GM21619 (cell line): ENCODE measurements around the gene ERMAP.
"Not testable (repeated sequence)": the region's sequence is repeated elsewhere in the genome, so short reads cannot be mapped to it uniquely, and the experiment has no call there.

ENCODE experiments used
- ATAC-seq: cut with Tn5 transposase; IDR thresholded peaks from one replicate; pipeline ENCODE4 v1.9.1; 2021; ENCODE audit not compliant: unreplicated experiment

Gene ERMAP

GRCh38 chr1:42806593-42806992 lies 10.3 kb upstream of the ERMAP start:
- no peak for ATAC-seq

GRCh38 chr1:42807056-42807668 lies 9.8 kb upstream of the ERMAP start:
- ATAC-seq: no peak

GRCh38 chr1:42814815-42815214 lies 2.1 kb upstream of the ERMAP start:
- not testable (repeated sequence) for ATAC-seq

- no peak for ATAC-seq
Measured at GRCh38 chr1:42815941-42816584, 859 bp upstream of the ERMAP start.

- ATAC-seq: no peak
Measured at GRCh38 chr1:42817440-42817767, 482 bp downstream of the ERMAP start.

GRCh38 chr1:42817976-42818375 lies 1.1 kb downstream of the ERMAP start:
- no peak for ATAC-seq

GRCh38 chr1:42820813-42821212 lies 3.9 kb downstream of the ERMAP start:
- ATAC-seq: no peak

GRCh38 chr1:42821690-42822089 lies 4.8 kb downstream of the ERMAP start:
- no peak for ATAC-seq

- ATAC-seq: no peak
Measured at GRCh38 chr1:42822800-42823392, 6.0 kb downstream of the ERMAP start.

- ATAC-seq: no peak
Measured at GRCh38 chr1:42824481-42825035, 7.6 kb downstream of the ERMAP start.

- ATAC-seq: no peak
Measured at GRCh38 chr1:42825036-42825851, 8.3 kb downstream of the ERMAP start.

- ATAC-seq: no peak
Measured at GRCh38 chr1:42830631-42831030, 13.7 kb downstream of the ERMAP start.

- no peak for ATAC-seq
Measured at GRCh38 chr1:42831273-42831672, 14.4 kb downstream of the ERMAP start.

GRCh38 chr1:42832641-42833240 lies 15.8 kb downstream of the ERMAP start:
- no peak for ATAC-seq

GRCh38 chr1:42833981-42834380 lies 17.1 kb downstream of the ERMAP start:
- no peak for ATAC-seq

GRCh38 chr1:42834803-42835202 lies 17.9 kb downstream of the ERMAP start:
- ATAC-seq: no peak

- ATAC-seq: no peak
Measured at GRCh38 chr1:42835422-42835821, 18.5 kb downstream of the ERMAP start.

- ATAC-seq: no peak
Measured at GRCh38 chr1:42837709-42838108, 20.8 kb downstream of the ERMAP start.

- ATAC-seq: no peak
Measured at GRCh38 chr1:42838482-42839190, 21.7 kb downstream of the ERMAP start.

GRCh38 chr1:42841010-42841409 lies 24.1 kb downstream of the ERMAP start:
- ATAC-seq: no peak
